DOHH2 (cell line): ENCODE results near the gene WWOX.

Experiments
- H3F3A ChIP-seq: fragments of 200-600 bp; sonication (generic), shearing (Covaris generic); 2 replicates; pipeline ENCODE4 v1.6.0; 2016; ENCODE audit warnings: antibody characterized with exemption, mild to moderate bottlenecking; ENCODE audit not compliant: control insufficient read depth, insufficient read depth
- H3K27ac ChIP-seq: fragments of 200-600 bp; sonication (generic); 2 replicates; pipeline ENCODE4 v1.5.1; 2014; ENCODE audit warnings: low read depth, mild to moderate bottlenecking, low read length, moderate library complexity
- H3K27me3 ChIP-seq: fragments of 200-600 bp; sonication (generic); 2 replicates; pipeline ENCODE4 v1.6.1; 2014; ENCODE audit warnings: mild to moderate bottlenecking, low read length, mixed read lengths; ENCODE audit not compliant: control insufficient read depth
- H3K36me3 ChIP-seq: fragments of 200-600 bp; sonication (generic); 2 replicates; pipeline ENCODE4 v1.6.1; 2014; ENCODE audit warnings: mild to moderate bottlenecking, low read length, moderate library complexity, mixed read lengths; ENCODE audit not compliant: control insufficient read depth
- H3K4me1 ChIP-seq: fragments of 200-600 bp; sonication (generic); 2 replicates; pipeline ENCODE4 v1.6.1; 2014; ENCODE audit warnings: mild to moderate bottlenecking, low read length, mixed read lengths; ENCODE audit not compliant: control insufficient read depth
- H3K4me2 ChIP-seq: fragments of 200-600 bp; sonication (generic); 2 replicates; pipeline ENCODE4 v1.6.0; 2014; ENCODE audit warnings: mild to moderate bottlenecking, low read length, moderate library complexity
- H3K4me3 ChIP-seq: fragments of 200-600 bp; sonication (generic); 2 replicates; pipeline ENCODE4 v1.5.1; 2014; ENCODE audit warnings: mild to moderate bottlenecking, low read length, mixed read lengths
- H3K79me2 ChIP-seq: fragments of 200-600 bp; sonication (generic); 2 replicates; pipeline ENCODE4 v1.6.1; 2014; ENCODE audit warnings: mild to moderate bottlenecking, low read length, mixed read lengths; ENCODE audit not compliant: control insufficient read depth
- H3K9me2 ChIP-seq: fragments of 200-600 bp; sonication (generic); replicated peaks from 2 replicates; pipeline ENCODE4 v1.6.1; 2014; ENCODE audit warnings: mild to moderate bottlenecking, low read length, mixed read lengths; ENCODE audit not compliant: control insufficient read depth
- H3K9me3 ChIP-seq: fragments of 200-600 bp; sonication (generic); 2 replicates; pipeline ENCODE4 v1.6.1; 2014; ENCODE audit warnings: antibody characterized with exemption, low read length, mixed read lengths; ENCODE audit not compliant: control insufficient read depth, insufficient read depth
- H4K20me1 ChIP-seq: fragments of 200-600 bp; sonication (generic); 2 replicates; pipeline ENCODE4 v1.6.0; 2014; ENCODE audit warnings: low read depth, mild to moderate bottlenecking, antibody characterized with exemption, low read length, moderate library complexity; ENCODE audit not compliant: control insufficient read depth, insufficient read depth
- EZH2phosphoT487 ChIP-seq: fragments of 200-600 bp; sonication (generic); IDR thresholded peaks from 2 replicates; pipeline ENCODE4 v1.6.1; 2017; ENCODE audit warnings: borderline replicate concordance, mild to moderate bottlenecking, antibody characterized with exemption, low read length, moderate library complexity, mixed read lengths
- TF ChIP-seq, protein P1 (sequence below): fragments of 200-600 bp; sonication (generic); IDR thresholded peaks from one replicate; pipeline ENCODE4 v1.5.1; 2014; ENCODE audit warnings: antibody characterized with exemption, mild to moderate bottlenecking, low read depth, low read length; ENCODE audit not compliant: poor library complexity, severe bottlenecking

The WWOX gene

DNA sequence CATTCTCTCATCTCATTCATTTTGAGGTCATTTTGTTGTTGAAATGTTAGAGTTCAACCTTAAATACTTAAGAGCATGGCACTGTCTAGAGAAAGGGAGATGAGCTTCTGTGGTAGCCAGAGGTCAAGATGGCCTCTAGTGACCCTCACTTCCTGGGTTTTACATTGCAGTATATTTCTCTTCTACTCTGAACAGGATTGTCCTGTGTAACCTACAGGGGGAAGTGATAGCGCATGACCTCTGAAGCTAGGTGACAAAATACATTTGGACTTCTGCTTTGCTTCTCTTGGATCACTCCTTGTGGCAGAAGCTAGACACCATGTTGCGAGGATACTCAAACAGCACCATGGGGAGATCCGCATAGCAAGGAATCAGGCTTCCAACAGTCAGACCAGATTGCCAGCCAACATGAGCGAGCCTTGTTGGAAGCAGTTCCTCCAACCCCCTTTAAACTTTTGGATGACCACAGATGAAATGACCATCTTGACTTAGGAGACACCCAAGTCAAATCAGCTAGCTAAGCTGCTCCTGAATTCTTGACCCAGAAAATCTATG lies 752.7 kb downstream of the WWOX start:
- Histone ChIP-seq H4K20me1 (no peaks in the 10 kb centered on the region), H3K9me2 (no peaks in the 10 kb centered on the region), H3F3A (no peaks in the 10 kb centered on the region), H3K4me2 (no peak overlapping the region), H3K79me2 (no peaks in the 10 kb centered on the region), H3K4me1 (no peaks in the 10 kb centered on the region), H3K27ac (no peak overlapping the region), H3K9me3 (no peaks in the 10 kb centered on the region), H3K27me3 (no peaks in the 10 kb centered on the region), H3K4me3 (no peak overlapping the region), H3K36me3 (no peaks in the 10 kb centered on the region)
- TF ChIP-seq EZH2phosphoT487, result no peak
- TF ChIP-seq, protein P1, sequence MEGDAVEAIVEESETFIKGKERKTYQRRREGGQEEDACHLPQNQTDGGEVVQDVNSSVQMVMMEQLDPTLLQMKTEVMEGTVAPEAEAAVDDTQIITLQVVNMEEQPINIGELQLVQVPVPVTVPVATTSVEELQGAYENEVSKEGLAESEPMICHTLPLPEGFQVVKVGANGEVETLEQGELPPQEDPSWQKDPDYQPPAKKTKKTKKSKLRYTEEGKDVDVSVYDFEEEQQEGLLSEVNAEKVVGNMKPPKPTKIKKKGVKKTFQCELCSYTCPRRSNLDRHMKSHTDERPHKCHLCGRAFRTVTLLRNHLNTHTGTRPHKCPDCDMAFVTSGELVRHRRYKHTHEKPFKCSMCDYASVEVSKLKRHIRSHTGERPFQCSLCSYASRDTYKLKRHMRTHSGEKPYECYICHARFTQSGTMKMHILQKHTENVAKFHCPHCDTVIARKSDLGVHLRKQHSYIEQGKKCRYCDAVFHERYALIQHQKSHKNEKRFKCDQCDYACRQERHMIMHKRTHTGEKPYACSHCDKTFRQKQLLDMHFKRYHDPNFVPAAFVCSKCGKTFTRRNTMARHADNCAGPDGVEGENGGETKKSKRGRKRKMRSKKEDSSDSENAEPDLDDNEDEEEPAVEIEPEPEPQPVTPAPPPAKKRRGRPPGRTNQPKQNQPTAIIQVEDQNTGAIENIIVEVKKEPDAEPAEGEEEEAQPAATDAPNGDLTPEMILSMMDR, result no peak

DNA sequence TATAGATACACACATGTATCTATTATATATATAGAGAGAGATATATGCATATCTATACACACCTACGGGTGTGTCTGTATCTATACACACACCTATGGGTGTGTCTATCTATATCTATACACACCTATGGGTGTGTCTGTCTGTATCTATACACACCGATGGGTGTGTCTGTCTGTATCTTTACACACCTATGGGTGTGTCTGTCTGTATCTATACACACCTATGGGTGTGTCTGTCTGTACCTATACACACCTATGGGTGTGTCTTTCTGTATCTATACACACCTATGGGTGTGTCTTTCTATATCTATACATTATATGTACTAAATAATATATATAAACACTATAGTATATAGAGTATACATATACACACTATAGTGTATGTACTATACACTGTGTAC lies 762.6 kb downstream of the WWOX start:
- no peak overlapping the region for H3K4me2 ChIP-seq
- H3K27ac ChIP-seq, result no peak overlapping the region
- no peaks in the 10 kb centered on the region for H3K27me3 ChIP-seq
- H3K36me3 ChIP-seq, result no peaks in the 10 kb centered on the region
- TF ChIP-seq, protein P1, result no peak
- TF ChIP-seq EZH2phosphoT487, result no peak
- H3K4me3 ChIP-seq, result no peak overlapping the region
- no peaks in the 10 kb centered on the region for H3K9me3 ChIP-seq
- no peaks in the 10 kb centered on the region for H4K20me1 ChIP-seq
- H3K4me1 ChIP-seq, result no peaks in the 10 kb centered on the region
- no peaks in the 10 kb centered on the region for H3K79me2 ChIP-seq
- H3K9me2 ChIP-seq, result no peaks in the 10 kb centered on the region
- H3F3A ChIP-seq, result no peaks in the 10 kb centered on the region

DNA sequence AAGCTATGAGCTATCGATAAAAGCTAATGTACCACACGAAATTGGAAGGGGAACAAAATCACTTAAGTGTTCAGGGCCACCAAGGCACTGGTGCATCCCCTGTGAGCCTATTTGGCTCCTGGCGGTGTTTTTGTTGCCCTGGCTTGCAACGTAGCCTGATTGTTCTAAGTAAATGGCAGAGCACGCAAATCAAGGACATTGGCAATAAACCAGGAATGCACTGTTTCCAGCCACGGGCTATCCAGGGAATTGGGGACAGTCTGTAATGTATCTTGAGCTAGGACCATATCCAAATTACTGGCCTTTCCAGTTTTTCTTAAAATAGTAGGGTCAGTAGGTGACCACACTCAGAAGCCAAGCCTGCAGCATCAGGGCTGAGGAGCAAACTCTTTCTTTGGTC lies 767.1 kb downstream of the WWOX start:
- Histone ChIP-seq H3K4me3 (no peak overlapping the region), H4K20me1 (no peaks in the 10 kb centered on the region), H3K36me3 (no peaks in the 10 kb centered on the region), H3K9me2 (no peaks in the 10 kb centered on the region), H3K79me2 (no peaks in the 10 kb centered on the region), H3K27ac (no peak overlapping the region), H3F3A (no peaks in the 10 kb centered on the region), H3K27me3 (no peaks in the 10 kb centered on the region), H3K9me3 (no peaks in the 10 kb centered on the region), H3K4me2 (no peak overlapping the region), H3K4me1 (no peaks in the 10 kb centered on the region)
- no peak for TF ChIP-seq EZH2phosphoT487
- TF ChIP-seq, protein P1, result no peak
